Airway epithelial cell (primary cell): Measurements from ENCODE around the gene PCDHGB6. TPM values are rescaled to one million over a fixed set of nuclear protein-coding genes. Genes with fewer than 3 reads are reported as not detected.

Experiments used
- total RNA-seq: library from RNA; depleted of rRNA; stranded (reverse); fragments of >200 nt; gene quantifications from 2 replicates; pipeline ENCODE4 v1.2.3, GENCODE V29; 2015

The PCDHGB6 gene
- total RNA-seq, 1 donor from 2014 or later: 1.5 TPM

Other genes with a start within 250 kb of the PCDHGB6 start
- not detected in 2 replicates for gene PCDHB7, start 235.4 kb upstream of the PCDHGB6 start, total RNA-seq
- gene PCDHB8, start 230.2 kb upstream of the PCDHGB6 start, total RNA-seq: 0.07 TPM in 1 of 2 replicates, not detected in the other
- gene PCDHB16, start 225.6 kb upstream of the PCDHGB6 start, total RNA-seq: 0.07 and 0.14 TPM in 2 replicates
- gene PCDHB9, start 220.9 kb upstream of the PCDHGB6 start, total RNA-seq: 0.07 TPM in 1 of 2 replicates, not detected in the other
- gene PCDHB10, start 215.7 kb upstream of the PCDHGB6 start, total RNA-seq: 0.05 and 0.21 TPM in 2 replicates
- gene PCDHB11, start 208.4 kb upstream of the PCDHGB6 start, total RNA-seq: 0.09 TPM in 1 of 2 replicates, not detected in the other
- 0.05 and 0.07 TPM in 2 replicates for gene PCDHB12, start 199.3 kb upstream of the PCDHGB6 start, total RNA-seq
- gene PCDHB13, start 194.1 kb upstream of the PCDHGB6 start, total RNA-seq: 0.09 and 0.14 TPM in 2 replicates
- gene PCDHB14, start 184.7 kb upstream of the PCDHGB6 start, total RNA-seq: 0.21 and 0.65 TPM in 2 replicates
- gene PCDHB15, start 162.6 kb upstream of the PCDHGB6 start, total RNA-seq: 0.07 and 0.28 TPM in 2 replicates
- not detected in 2 replicates for gene SLC25A2, start 104.0 kb upstream of the PCDHGB6 start, total RNA-seq
- gene TAF7, start 87.2 kb upstream of the PCDHGB6 start, total RNA-seq: 28.8 and 30.0 TPM in 2 replicates
- gene PCDHGA1, start 77.5 kb upstream of the PCDHGB6 start, total RNA-seq: 0.28 TPM in 1 of 2 replicates, not detected in the other
- 0.42 and 0.79 TPM in 2 replicates for gene PCDHGA2, start 69.3 kb upstream of the PCDHGB6 start, total RNA-seq
- 0.14 and 0.21 TPM in 2 replicates for gene PCDHGA3, start 64.2 kb upstream of the PCDHGB6 start, total RNA-seq
- 0.07 TPM in 1 of 2 replicates, not detected in the other for gene PCDHGB1, start 57.9 kb upstream of the PCDHGB6 start, total RNA-seq
- 0.23 and 0.63 TPM in 2 replicates for gene PCDHGA4, start 53.0 kb upstream of the PCDHGB6 start, total RNA-seq
- 0.42 TPM in 1 of 2 replicates, not detected in the other for gene PCDHGB2, start 48.0 kb upstream of the PCDHGB6 start, total RNA-seq
- gene PCDHGA5, start 43.9 kb upstream of the PCDHGB6 start, total RNA-seq: 0.05 and 0.07 TPM in 2 replicates
- 0.35 and 0.46 TPM in 2 replicates for gene PCDHGB3, start 37.8 kb upstream of the PCDHGB6 start, total RNA-seq
- gene PCDHGA6, start 34.1 kb upstream of the PCDHGB6 start, total RNA-seq: 0.37 and 0.63 TPM in 2 replicates
- 0.92 and 1.2 TPM in 2 replicates for gene PCDHGA7, start 25.3 kb upstream of the PCDHGB6 start, total RNA-seq
- gene PCDHGB4, start 20.3 kb upstream of the PCDHGB6 start, total RNA-seq: 2.2 and 3.0 TPM in 2 replicates
- gene PCDHGA8, start 15.4 kb upstream of the PCDHGB6 start, total RNA-seq: 0.35 and 0.51 TPM in 2 replicates
- 6.1 and 7.2 TPM in 2 replicates for gene PCDHGB5, start 10.1 kb upstream of the PCDHGB6 start, total RNA-seq
- gene PCDHGA9, start 5.2 kb upstream of the PCDHGB6 start, total RNA-seq: 1.2 and 1.8 TPM in 2 replicates
- 4.7 and 6.2 TPM in 2 replicates for gene PCDHGA10, start 5.0 kb downstream of the PCDHGB6 start, total RNA-seq
- 3.2 and 4.1 TPM in 2 replicates for gene PCDHGB7, start 9.7 kb downstream of the PCDHGB6 start, total RNA-seq
- 3.3 and 5.2 TPM in 2 replicates for gene PCDHGA11, start 13.0 kb downstream of the PCDHGB6 start, total RNA-seq
- 4.7 and 5.6 TPM in 2 replicates for gene PCDHGA12, start 22.5 kb downstream of the PCDHGB6 start, total RNA-seq
- 21.0 and 27.2 TPM in 2 replicates for gene PCDHGC3, start 67.9 kb downstream of the PCDHGB6 start, total RNA-seq
- 0.05 and 0.21 TPM in 2 replicates for gene PCDHGC4, start 77.0 kb downstream of the PCDHGB6 start, total RNA-seq
- gene PCDHGC5, start 81.1 kb downstream of the PCDHGB6 start, total RNA-seq: 0.79 and 1.1 TPM in 2 replicates
- 91.6 and 106 TPM in 2 replicates for gene DIAPH1, start 211.0 kb downstream of the PCDHGB6 start, total RNA-seq
- gene HDAC3, start 228.8 kb downstream of the PCDHGB6 start, total RNA-seq: 66.1 and 66.9 TPM in 2 replicates
- 9.4 and 12.3 TPM in 2 replicates for gene RELL2, start 229.0 kb downstream of the PCDHGB6 start, total RNA-seq
- gene FCHSD1, start 243.4 kb downstream of the PCDHGB6 start, total RNA-seq: 12.3 and 20.4 TPM in 2 replicates